Epithelial cell of proximal tubule (primary cell): ENCODE results near the gene NDUFS5. TPM values are rescaled to one million over a fixed set of nuclear protein-coding genes. Genes with fewer than 3 reads are reported as not detected.
A peak's percentile ranks its signal among the peaks of the same experiment; 100 is the strongest.
"Not testable (repeated sequence)": the region's sequence is repeated elsewhere in the genome, so short reads cannot be mapped to it uniquely, and the experiment has no call there.

ENCODE experiments used
- DNase-seq: peaks from one replicate; pipeline ENCODE4 v3.0.0-alpha.2; 2011; ENCODE audit warnings: low read depth
- H3K4me3 ChIP-seq: 2 replicates; pipeline ENCODE4 v1.5.1; 2011; ENCODE audit warnings: low read depth, mild to moderate bottlenecking, low read length
- CTCF ChIP-seq: conservative IDR thresholded peaks from 2 replicates; pipeline ENCODE4 v1.5.1; 2012; ENCODE audit warnings: low read depth, mild to moderate bottlenecking, low read length
- total RNA-seq: library from RNA; depleted of rRNA; stranded (reverse); fragments of >200 nt; gene quantifications from 2 replicates; pipeline ENCODE4 v1.2.3, GENCODE V29; 2015

Gene NDUFS5
- total RNA-seq, 1 donor from 2014 or later: 889 TPM

GRCh38 chr1:39046613-39047210 is 20.6 kb downstream of the NDUFS5 start:
- no peak overlapping the region for H3K4me3 ChIP-seq
- DNase-seq: no peak
- no peak for TF ChIP-seq CTCF

GRCh38 chr1:39047374-39048229 is 21.5 kb downstream of the NDUFS5 start:
- no peak overlapping the region for H3K4me3 ChIP-seq
- no peak for TF ChIP-seq CTCF
- peak; percentile 93 for DNase-seq

- DNase-seq: no peak
- no peak for TF ChIP-seq CTCF
- no peak overlapping the region for H3K4me3 ChIP-seq
Measured at GRCh38 chr1:39048745-39049370, 22.7 kb downstream of the NDUFS5 start.

GRCh38 chr1:39050001-39050400 is 23.9 kb downstream of the NDUFS5 start:
- no peak for TF ChIP-seq CTCF
- no peak overlapping the region for H3K4me3 ChIP-seq
- DNase-seq: no peak

GRCh38 chr1:39051193-39051850 is 25.2 kb downstream of the NDUFS5 start:
- not testable (repeated sequence) for H3K4me3 ChIP-seq, DNase-seq
- TF ChIP-seq CTCF: peak; percentile 21

GRCh38 chr1:39051956-39052355 is 25.8 kb downstream of the NDUFS5 start:
- DNase-seq: no peak
- no peak overlapping the region for H3K4me3 ChIP-seq
- no peak for TF ChIP-seq CTCF

- not testable (repeated sequence) for DNase-seq, H3K4me3 ChIP-seq
Measured at GRCh38 chr1:39055213-39055710, 29.1 kb downstream of the NDUFS5 start.

GRCh38 chr1:39061516-39061915 is 35.4 kb downstream of the NDUFS5 start:
- DNase-seq: not testable (repeated sequence)

More at GRCh38 chr1:39061516-39061915, 35.4 kb downstream of the NDUFS5 start:
- not testable (repeated sequence) for H3K4me3 ChIP-seq
